IMR-90 (cell line): ENCODE results near the gene SPACA6. TPM values are rescaled to one million over a fixed set of nuclear protein-coding genes. Genes with fewer than 3 reads are reported as not detected.

Source experiments
- ATAC-seq: fragments of 200-7000 bp; cut with Tn5 transposase; 2 replicates; pipeline ENCODE4 v1.9.1; 2020; ENCODE audit warnings: low read depth, mild to moderate bottlenecking, moderate library complexity
- BruUV-seq: library from RNA; stranded (reverse); fragments of 400-500 nt; replicated peaks from 2 replicates; lab custom pipeline; 2021; lab: Mats Ljungman, UMichigan
- CTCF ChIA-PET: fragments of 300-600 bp; formaldehyde crosslinking; extraction: SDS; loops from one replicate; lab custom pipeline; 2021; ENCODE audit warnings: antibody characterized with exemption; lab: Yijun Ruan, JAX
- POLR2A ChIA-PET: fragments of 300-600 bp; sonication (Branson Sonifier 250); formaldehyde crosslinking; loops from one replicate; lab custom pipeline; 2022; ENCODE audit warnings: antibody characterized with exemption; ENCODE audit not compliant: unreplicated experiment; lab: Charles Lee
- DNase-seq: peaks from one replicate; pipeline ENCODE4 v3.0.0; 2013
- H2AFZ ChIP-seq: replicated peaks from 2 replicates; pipeline ENCODE3; 2013; ENCODE audit warnings: low read length, mild to moderate bottlenecking; ENCODE audit not compliant: poor library complexity
- H2AK5ac ChIP-seq: 2 replicates; pipeline ENCODE4 v1.6.1; 2013; ENCODE audit warnings: low read depth, low read length, inconsistent platforms
- H2AK9ac ChIP-seq: replicated peaks from 2 replicates; pipeline ENCODE3; 2013; ENCODE audit warnings: mild to moderate bottlenecking, low read depth, low read length, moderate library complexity; ENCODE audit not compliant: poor library complexity
- H2BK120ac ChIP-seq: 2 replicates; pipeline ENCODE4 v1.6.1; 2013; ENCODE audit warnings: low read depth, low read length, inconsistent platforms
- H2BK15ac ChIP-seq: 3 replicates; pipeline ENCODE4 v1.6.1; 2013; ENCODE audit warnings: low read depth, low read length, inconsistent platforms
- H2BK20ac ChIP-seq: 2 replicates; pipeline ENCODE4 v1.6.1; 2013; ENCODE audit warnings: low read depth, mild to moderate bottlenecking, inconsistent platforms, low read length, moderate library complexity
- H2BK5ac ChIP-seq: 2 replicates; pipeline ENCODE4 v1.6.1; 2013; ENCODE audit warnings: mild to moderate bottlenecking, low read depth, low read length, inconsistent platforms; ENCODE audit not compliant: poor library complexity, severe bottlenecking
- H3K14ac ChIP-seq: replicated peaks from 2 replicates; pipeline ENCODE4 v1.6.1; 2013; ENCODE audit warnings: low read depth, low read length, inconsistent platforms
- H3K18ac ChIP-seq: 2 replicates; pipeline ENCODE4 v1.6.1; 2013; ENCODE audit warnings: low read depth, low read length, control low read depth
- H3K23ac ChIP-seq: 2 replicates; pipeline ENCODE4 v1.6.1; 2013; ENCODE audit warnings: low read depth, low read length, inconsistent platforms
- H3K27ac ChIP-seq: 2 replicates; pipeline ENCODE4 v1.5.1; 2013; ENCODE audit warnings: mild to moderate bottlenecking, control low read depth, low read length; ENCODE audit not compliant: insufficient read depth
- H3K27me3 ChIP-seq: 2 replicates; pipeline ENCODE4 v1.6.1; 2013; ENCODE audit warnings: low read length; ENCODE audit not compliant: control insufficient read depth, insufficient read depth
- H3K36me3 ChIP-seq: 2 replicates; pipeline ENCODE4 v1.6.1; 2013; ENCODE audit warnings: low read length, mixed read lengths; ENCODE audit not compliant: control insufficient read depth, insufficient read depth
- H3K4ac ChIP-seq: 2 replicates; pipeline ENCODE4 v1.6.1; 2013; ENCODE audit warnings: low read depth, low read length, inconsistent platforms
- H3K4me1 ChIP-seq: 2 replicates; pipeline ENCODE4 v1.6.1; 2013; ENCODE audit warnings: low read length, mixed read lengths; ENCODE audit not compliant: control insufficient read depth, insufficient read depth
- H3K4me2 ChIP-seq: 2 replicates; pipeline ENCODE4 v1.6.1; 2013; ENCODE audit warnings: low read depth, mild to moderate bottlenecking, control low read depth, low read length, moderate library complexity
- H3K4me3 ChIP-seq: 2 replicates; pipeline ENCODE4 v1.5.1; 2013; ENCODE audit warnings: low read depth, mild to moderate bottlenecking, control low read depth, low read length, moderate library complexity; ENCODE audit not compliant: insufficient read depth
- H3K56ac ChIP-seq: 2 replicates; pipeline ENCODE4 v1.6.1; 2013; ENCODE audit warnings: low read length, inconsistent platforms; ENCODE audit not compliant: insufficient read depth; ENCODE audit errors: extremely low read depth
- H3K79me1 ChIP-seq, 2 experiments: 2 replicates each; pipeline ENCODE4 v1.6.1; 2013; ENCODE audit warnings: low read length in 2 of 2, inconsistent platforms in 1 of 2, low read depth in 1 of 2
- H3K9ac ChIP-seq: 2 replicates; pipeline ENCODE4 v1.6.1; 2013; ENCODE audit warnings: low read depth, low read length, control low read depth
- H3K9me1 ChIP-seq: 2 replicates; pipeline ENCODE4 v1.6.1; 2013; ENCODE audit warnings: low read length, inconsistent platforms; ENCODE audit not compliant: insufficient read depth
- H3K9me3 ChIP-seq: 2 replicates; pipeline ENCODE4 v1.6.1; 2013; ENCODE audit warnings: low read length; ENCODE audit not compliant: control insufficient read depth, insufficient read depth
- H4K20me1 ChIP-seq: 2 replicates; pipeline ENCODE4 v1.6.1; 2013; ENCODE audit warnings: low read length, inconsistent platforms; ENCODE audit not compliant: insufficient read depth
- H4K5ac ChIP-seq: 2 replicates; pipeline ENCODE4 v1.6.1; 2013; ENCODE audit warnings: mild to moderate bottlenecking, low read depth, low read length, control low read depth
- H4K8ac ChIP-seq, 2 experiments: 2 replicates each; pipeline ENCODE4 v1.6.1; 2013; ENCODE audit warnings: low read depth in 2 of 2, low read length in 2 of 2, control low read depth in 1 of 2, inconsistent platforms in 1 of 2
- H4K91ac ChIP-seq: 2 replicates; pipeline ENCODE4 v1.6.1; 2013; ENCODE audit warnings: low read depth, low read length, inconsistent platforms; ENCODE audit not compliant: insufficient read depth
- BHLHE40 ChIP-seq: fragments of 150-350 bp; IDR thresholded peaks from 2 replicates; pipeline ENCODE4 v1.6.1; 2016; ENCODE audit warnings: mild to moderate bottlenecking, low read depth, low read length
- CEBPB ChIP-seq: IDR thresholded peaks from 2 replicates; pipeline ENCODE4 v1.6.1; 2012; ENCODE audit warnings: low read depth, low read length, improper control_type of control experiment
- CHD1 ChIP-seq: IDR thresholded peaks from 2 replicates; pipeline ENCODE4 v1.6.1; 2012; ENCODE audit warnings: low read depth, low read length, improper control_type of control experiment
- CTCF ChIP-seq: conservative IDR thresholded peaks from 2 replicates; pipeline ENCODE4 v1.5.1; 2012; ENCODE audit warnings: mild to moderate bottlenecking, low read depth, low read length, improper control_type of control experiment
- ELK1 ChIP-seq: fragments of 150-350 bp; IDR thresholded peaks from 2 replicates; pipeline ENCODE4 v1.6.1; 2016; ENCODE audit warnings: low read depth, mild to moderate bottlenecking, low read length, moderate library complexity, borderline replicate concordance
- FOS ChIP-seq: fragments of 150-350 bp; IDR thresholded peaks from 2 replicates; pipeline ENCODE4 v1.6.1; 2016; ENCODE audit warnings: low read depth, low read length
- MAFK ChIP-seq: IDR thresholded peaks from 2 replicates; pipeline ENCODE4 v1.6.1; 2012; ENCODE audit warnings: low read depth, low read length, improper control_type of control experiment
- MAZ ChIP-seq: IDR thresholded peaks from 2 replicates; pipeline ENCODE4 v1.6.1; 2012; ENCODE audit warnings: low read depth, mild to moderate bottlenecking, low read length, improper control_type of control experiment, moderate library complexity, borderline replicate concordance
- MXI1 ChIP-seq: IDR thresholded peaks from 2 replicates; pipeline ENCODE4 v1.6.1; 2012; ENCODE audit warnings: low read depth, mild to moderate bottlenecking, low read length, moderate library complexity, borderline replicate concordance
- NFE2L2 ChIP-seq: fragments of 150-350 bp; IDR thresholded peaks from 2 replicates; pipeline ENCODE4 v1.6.1; 2016; ENCODE audit warnings: low read depth, mild to moderate bottlenecking, low read length
- POLR2A ChIP-seq: IDR thresholded peaks from 2 replicates; pipeline ENCODE4 v1.6.1; 2012; ENCODE audit warnings: mild to moderate bottlenecking, low read depth, low read length
- RAD21 ChIP-seq: IDR thresholded peaks from 2 replicates; pipeline ENCODE4 v1.6.1; 2012; ENCODE audit warnings: low read length, improper control_type of control experiment
- RCOR1 ChIP-seq: IDR thresholded peaks from 2 replicates; pipeline ENCODE4 v1.6.1; 2012; ENCODE audit warnings: mild to moderate bottlenecking, low read length, improper control_type of control experiment; ENCODE audit not compliant: insufficient replicate concordance
- RFX5 ChIP-seq: IDR thresholded peaks from 2 replicates; pipeline ENCODE4 v1.8.0; 2012; ENCODE audit warnings: low read depth, mild to moderate bottlenecking, low read length, moderate library complexity
- SMC3 ChIP-seq: fragments of 150-350 bp; IDR thresholded peaks from 2 replicates; pipeline ENCODE4 v1.6.1; 2016; ENCODE audit warnings: low read depth, mild to moderate bottlenecking, antibody characterized with exemption, low read length, moderate library complexity
- WGBS, 2 experiments: methylation state at CpG; one replicate each; pipeline versions ENCODE4 v1.1.5 to v1.1.7; 2013; ENCODE audit warnings: missing lambda C conversion rate in 2 of 2; ENCODE audit not compliant: insufficient read length in 1 of 2; ENCODE audit errors: extremely low coverage in 2 of 2; 5-methylcytosine and 5-hydroxymethylcytosine counted together
- dilution Hi-C: fragments of 300-500 bp; cut with HindIII; formaldehyde crosslinking; loops from one replicate; pipeline ENCODE4 v1.14.3; 2018; ENCODE audit warnings: low sequenced_read_pairs; ENCODE audit not compliant: unreplicated experiment
- in situ Hi-C: fragments of 300-500 bp; cut with MboI; formaldehyde crosslinking; loops from 3 replicates; pipeline ENCODE4 v1.14.3; 2019; ENCODE audit warnings: low sequenced_read_pairs, inconsistent platforms, mixed read lengths
- intact Hi-C: fragments of 100-400 bp; cut with micrococcal nuclease; formaldehyde crosslinking; loops from 2 replicates; pipeline ENCODE4 v1.10.0; 2022
- polyA plus RNA-seq, 3 experiments: library from polyadenylated mRNA; depleted of rRNA; stranded (reverse); fragments of >200 nt; gene quantifications; 2 replicates each; pipeline ENCODE4 v1.2.3, GENCODE V29; 2012; ENCODE audit warnings: low replicate concordance in 1 of 3
- total RNA-seq: library from RNA; depleted of rRNA; stranded (reverse); fragments of >200 nt; gene quantifications from 2 replicates; pipeline ENCODE4 v1.2.3, GENCODE V29; 2012
- TF ChIP-seq, protein P1 (sequence below): fragments of 150-350 bp; IDR thresholded peaks from 2 replicates; pipeline ENCODE4 v1.6.1; 2017; ENCODE audit warnings: mild to moderate bottlenecking, antibody characterized with exemption, low read length, low read depth

Gene SPACA6
- total and polyA plus RNA-seq, 2 of the 4 experiments (the other 2 are of a cell fraction) = 1.3 to 13.6 TPM

GRCh38 chr19:51715850-51716249 is 22.7 kb downstream of the SPACA6 start:
- WGBS, 2 experiments = no CpG with 5 or more reads among the region's 3 CpGs
- Histone ChIP-seq H3K9ac (no peak overlapping the region), H3K4ac (no peak overlapping the region), H2BK120ac (no peak overlapping the region), H3K4me3 (no peak overlapping the region), H4K91ac (no peak overlapping the region), H2AFZ (no peak overlapping the region), H3K79me1 (no peaks in the 10 kb centered on the region), H3K18ac (no peak overlapping the region), H2AK9ac (no peak overlapping the region), H3K27ac (no peak overlapping the region), H3K9me1 (no peaks in the 10 kb centered on the region), H2AK5ac (no peak overlapping the region), H3K4me1 (no peaks in the 10 kb centered on the region; the same call in 1 of the 2 replicates), H3K36me3 (no peaks in the 10 kb centered on the region), H4K8ac (no peak overlapping the region), H3K56ac (no peak overlapping the region), H2BK5ac (no peak overlapping the region), H4K5ac (no peak overlapping the region), H2BK15ac (no peak overlapping the region), H3K27me3 (peaks cover 26% of the 10 kb centered on the region), H3K14ac (no peak overlapping the region), H3K4me2 (no peak overlapping the region), H3K9me3 (peaks cover 5% of the 10 kb centered on the region), H4K20me1 (no peaks in the 10 kb centered on the region), H2BK20ac (no peak overlapping the region), H3K23ac (no peak overlapping the region)
- ATAC-seq (no peak), DNase-seq (no peak)
- intact Hi-C loops = no loop called here
- TF ChIP-seq CHD1 (no peak), POLR2A (no peak), RFX5 (no peak), RAD21 (no peak), MAFK (no peak), CTCF (no peak), MAZ (no peak), MXI1 (no peak), NFE2L2 (no peak), BHLHE40 (no peak), SMC3 (no peak), RCOR1 (no peak), FOS (no peak), ELK1 (no peak), CEBPB (no peak)
- TF ChIP-seq, protein P1, sequence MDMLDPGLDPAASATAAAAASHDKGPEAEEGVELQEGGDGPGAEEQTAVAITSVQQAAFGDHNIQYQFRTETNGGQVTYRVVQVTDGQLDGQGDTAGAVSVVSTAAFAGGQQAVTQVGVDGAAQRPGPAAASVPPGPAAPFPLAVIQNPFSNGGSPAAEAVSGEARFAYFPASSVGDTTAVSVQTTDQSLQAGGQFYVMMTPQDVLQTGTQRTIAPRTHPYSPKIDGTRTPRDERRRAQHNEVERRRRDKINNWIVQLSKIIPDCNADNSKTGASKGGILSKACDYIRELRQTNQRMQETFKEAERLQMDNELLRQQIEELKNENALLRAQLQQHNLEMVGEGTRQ = no peak
- dilution Hi-C loops = no loop called here
- no TSS peak for BruUV-seq
- ChIA-PET POLR2A (no interaction called here), CTCF (no interaction called here)
- in situ Hi-C loops = no loop called here
